Liver (tissue), 9 donors: ENCODE data around the gene ARMC9. TPM values are rescaled to one million over a fixed set of nuclear protein-coding genes. Genes with fewer than 3 reads are reported as not detected.

Source experiments
- DNase-seq: peaks from one replicate; pipeline ENCODE4 v3.0.0-alpha.2; 2017; ENCODE audit warnings: low spot score
- H3K27ac ChIP-seq, 2 donors: one replicate each; pipeline ENCODE4 v1.7.0; 2013; ENCODE audit warnings: inconsistent platforms in 2 of 2, low read length in 2 of 2, control low read depth in 1 of 2, low read depth in 1 of 2, mild to moderate bottlenecking in 1 of 2
- H3K27me3 ChIP-seq, 4 donors: one replicate each; pipeline versions ENCODE4 v1.6.1 to v1.7.0; 2013; ENCODE audit warnings: low read length in 3 of 4, inconsistent platforms in 1 of 4, mild to moderate bottlenecking in 1 of 4, moderate library complexity in 1 of 4; ENCODE audit not compliant: control insufficient read depth in 4 of 4, insufficient read depth in 4 of 4
- H3K36me3 ChIP-seq, 4 donors: one replicate each; pipeline versions ENCODE4 v1.6.1 to v1.7.0; 2013; ENCODE audit warnings: low read length in 3 of 4, mild to moderate bottlenecking in 3 of 4, low read depth in 1 of 4, moderate library complexity in 1 of 4; ENCODE audit not compliant: control insufficient read depth in 4 of 4, insufficient read depth in 3 of 4
- H3K4me1 ChIP-seq, 4 donors: one replicate each; pipeline versions ENCODE4 v1.6.1 to v1.7.0; 2013; ENCODE audit warnings: low read length in 3 of 4, mild to moderate bottlenecking in 3 of 4, moderate library complexity in 1 of 4; ENCODE audit not compliant: control insufficient read depth in 4 of 4, insufficient read depth in 4 of 4
- H3K4me3 ChIP-seq, 3 donors: one replicate each; pipeline versions ENCODE4 v1.6.1 to v1.7.0; 2013; ENCODE audit warnings: low read length in 3 of 3, control low read depth in 1 of 3, low read depth in 1 of 3, mild to moderate bottlenecking in 1 of 3
- H3K9ac ChIP-seq, 2 donors: one replicate each; pipeline ENCODE4 v1.7.0; 2013; ENCODE audit warnings: low read length in 2 of 2, mild to moderate bottlenecking in 2 of 2, moderate library complexity in 2 of 2, control low read depth in 1 of 2, low read depth in 1 of 2
- H3K9me3 ChIP-seq, 4 donors: one replicate each; pipeline versions ENCODE4 v1.6.1 to v1.7.0; 2013; ENCODE audit warnings: low read length in 3 of 4; ENCODE audit not compliant: control insufficient read depth in 4 of 4
- EGR1 ChIP-seq, 2 donors: IDR thresholded peaks; 2 replicates each; pipeline ENCODE4 v1.6.1; 2016 to 2018; ENCODE audit warnings: antibody characterized with exemption in 2 of 2, low read depth in 2 of 2
- FOXA1 ChIP-seq: IDR thresholded peaks from 2 replicates; pipeline ENCODE4 v1.6.1; 2016; ENCODE audit warnings: antibody characterized with exemption
- FOXA2 ChIP-seq: IDR thresholded peaks from 2 replicates; pipeline ENCODE4 v1.6.1; 2016; ENCODE audit warnings: antibody characterized with exemption
- GABPA ChIP-seq, 2 donors: IDR thresholded peaks in 1 of 2; conservative IDR thresholded peaks in 1 of 2; 2 replicates each; pipeline ENCODE4 v1.6.1; 2016; ENCODE audit warnings: antibody characterized with exemption in 2 of 2, mild to moderate bottlenecking in 1 of 2, moderate library complexity in 1 of 2
- HNF4A ChIP-seq, 2 donors: conservative IDR thresholded peaks; 2 replicates each; pipeline ENCODE4 v1.6.1; 2016; ENCODE audit warnings: antibody characterized with exemption in 2 of 2, mild to moderate bottlenecking in 2 of 2
- HNF4G ChIP-seq: IDR thresholded peaks from 2 replicates; pipeline ENCODE4 v1.6.1; 2016; ENCODE audit warnings: antibody characterized with exemption
- JUND ChIP-seq, 2 donors: IDR thresholded peaks; 2 replicates each; pipeline ENCODE4 v1.6.1; 2016; ENCODE audit warnings: antibody characterized with exemption in 2 of 2
- NR2F2 ChIP-seq: IDR thresholded peaks from 2 replicates; pipeline ENCODE4 v1.6.1; 2016; ENCODE audit warnings: antibody characterized with exemption
- RAD21 ChIP-seq, 2 donors: IDR thresholded peaks; 2 replicates each; pipeline ENCODE4 v1.6.1; 2016; ENCODE audit warnings: antibody characterized with exemption in 2 of 2, mild to moderate bottlenecking in 2 of 2
- RXRA ChIP-seq, 2 donors: IDR thresholded peaks; 2 replicates each; pipeline ENCODE4 v1.6.1; 2017 to 2018; ENCODE audit warnings: antibody characterized with exemption in 2 of 2, mild to moderate bottlenecking in 1 of 2
- SP1 ChIP-seq: IDR thresholded peaks from 2 replicates; pipeline ENCODE4 v1.6.1; 2018; ENCODE audit warnings: antibody characterized with exemption, mild to moderate bottlenecking
- TAF1 ChIP-seq: conservative IDR thresholded peaks from 2 replicates; pipeline ENCODE4 v1.6.1; 2016; ENCODE audit warnings: antibody characterized with exemption, mild to moderate bottlenecking
- YY1 ChIP-seq: IDR thresholded peaks from 2 replicates; pipeline ENCODE4 v1.6.1; 2016; ENCODE audit warnings: antibody characterized with exemption, mild to moderate bottlenecking
- WGBS: extraction: QIAGEN DNeasy Blood & Tissue Kit; methylation state at CpG from one replicate; pipeline ENCODE4 v1.1.7; 2013; 5-methylcytosine and 5-hydroxymethylcytosine counted together
- polyA plus RNA-seq, 2 donors: library from polyadenylated mRNA; stranded (reverse) in 1 of 2; unstranded in 1 of 2; fragments of 200-250 nt in 1 of 2; fragments of >200 nt in 1 of 2; fragmentation: Nextera tagmentation in 1 of 2; extraction: Ambion mirVana in 1 of 2; gene quantifications; one replicate each; pipeline versions ENCODE4 v1.2.1 to v1.2.3, GENCODE V29; 2013 to 2015
- total RNA-seq, 2 donors: library from RNA; depleted of rRNA; stranded (reverse); fragments of >200 nt; gene quantifications; one replicate each; pipeline ENCODE4 v1.2.3, GENCODE V29; 2014
- TF ChIP-seq, protein P1 (sequence below): IDR thresholded peaks from 2 replicates; pipeline ENCODE4 v1.6.1; 2016; ENCODE audit warnings: antibody characterized with exemption
- TF ChIP-seq, protein P2 (sequence below): fragments of 150-350 bp; IDR thresholded peaks from 2 replicates; pipeline ENCODE4 v1.5.1; 2017; ENCODE audit warnings: improper control_type of control experiment, low read depth, low read length; ENCODE audit not compliant: missing input control
- TF ChIP-seq, protein P3 (sequence below): IDR thresholded peaks from 2 replicates; pipeline ENCODE4 v1.6.1; 2016; ENCODE audit warnings: antibody characterized with exemption
- TF ChIP-seq, protein P4 (sequence below): IDR thresholded peaks from 2 replicates; pipeline ENCODE4 v1.6.1; 2016; ENCODE audit warnings: antibody characterized with exemption
- TF ChIP-seq, protein P5 (sequence below): IDR thresholded peaks from 2 replicates; pipeline ENCODE4 v1.6.1; 2016; ENCODE audit warnings: antibody characterized with exemption, mild to moderate bottlenecking
- donor health status: healthy.
- donor health status: healthy.
- donor health status: healthy.
- donor health status: healthy.
- donor health status: healthy.

Gene ARMC9
- total and polyA plus RNA-seq, 4 donors: 1.1 to 2.3 (median 1.8) TPM

DNA sequence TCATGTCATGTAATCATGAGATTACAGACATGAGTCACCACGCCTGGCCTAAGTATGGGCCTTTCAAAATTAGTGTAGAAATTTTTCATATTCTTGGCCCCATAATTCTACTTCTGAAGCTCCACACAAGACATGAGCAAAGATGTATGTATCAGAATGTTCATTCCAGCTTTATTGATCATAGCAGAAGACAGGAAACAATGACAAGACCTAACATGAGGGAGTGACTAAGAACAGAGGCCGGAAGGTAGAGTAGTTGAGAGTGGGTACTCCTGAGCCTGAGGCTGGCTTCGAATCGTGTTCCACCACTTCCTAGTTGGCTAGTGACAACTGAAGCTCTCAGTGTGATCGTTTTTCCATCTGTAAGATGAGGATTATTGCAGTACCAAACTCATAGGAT lies 89.3 kb downstream of the ARMC9 start:
- Histone ChIP-seq H3K4me3 (no peak overlapping the region), H3K27me3 (no peaks in the 10 kb centered on the region), H3K4me1 (no peaks in the 10 kb centered on the region), H3K27ac (no peak overlapping the region), H3K9ac (no peak overlapping the region), H3K36me3 (peaks cover 0 to 2% (median 0%) of the 10 kb centered on the region in 4 donors), H3K9me3 (no peaks in the 10 kb centered on the region)
- no peak for DNase-seq
- TF ChIP-seq GABPA (IDR thresholded peaks at IDR 0.05 in 1 of 2, conservative IDR thresholded peaks at IDR 0.05 in 1 of 2) (no peak), HNF4G (no peak), SP1 (no peak), RXRA (IDR thresholded peaks at IDR 0.05) (no peak), TAF1 (no peak), EGR1 (IDR thresholded peaks at IDR 0.05; ENCODE audit: low read depth in 2 of 2) (no peak), FOXA2 (no peak), YY1 (no peak), JUND (IDR thresholded peaks at IDR 0.05) (no peak), NR2F2 (no peak), HNF4A (conservative IDR thresholded peaks at IDR 0.05) (no peak), RAD21 (IDR thresholded peaks at IDR 0.05) (no peak)
- TF ChIP-seq, protein P1, sequence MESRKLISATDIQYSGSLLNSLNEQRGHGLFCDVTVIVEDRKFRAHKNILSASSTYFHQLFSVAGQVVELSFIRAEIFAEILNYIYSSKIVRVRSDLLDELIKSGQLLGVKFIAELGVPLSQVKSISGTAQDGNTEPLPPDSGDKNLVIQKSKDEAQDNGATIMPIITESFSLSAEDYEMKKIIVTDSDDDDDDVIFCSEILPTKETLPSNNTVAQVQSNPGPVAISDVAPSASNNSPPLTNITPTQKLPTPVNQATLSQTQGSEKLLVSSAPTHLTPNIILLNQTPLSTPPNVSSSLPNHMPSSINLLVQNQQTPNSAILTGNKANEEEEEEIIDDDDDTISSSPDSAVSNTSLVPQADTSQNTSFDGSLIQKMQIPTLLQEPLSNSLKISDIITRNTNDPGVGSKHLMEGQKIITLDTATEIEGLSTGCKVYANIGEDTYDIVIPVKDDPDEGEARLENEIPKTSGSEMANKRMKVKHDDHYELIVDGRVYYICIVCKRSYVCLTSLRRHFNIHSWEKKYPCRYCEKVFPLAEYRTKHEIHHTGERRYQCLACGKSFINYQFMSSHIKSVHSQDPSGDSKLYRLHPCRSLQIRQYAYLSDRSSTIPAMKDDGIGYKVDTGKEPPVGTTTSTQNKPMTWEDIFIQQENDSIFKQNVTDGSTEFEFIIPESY: no peak
- TF ChIP-seq, protein P2, sequence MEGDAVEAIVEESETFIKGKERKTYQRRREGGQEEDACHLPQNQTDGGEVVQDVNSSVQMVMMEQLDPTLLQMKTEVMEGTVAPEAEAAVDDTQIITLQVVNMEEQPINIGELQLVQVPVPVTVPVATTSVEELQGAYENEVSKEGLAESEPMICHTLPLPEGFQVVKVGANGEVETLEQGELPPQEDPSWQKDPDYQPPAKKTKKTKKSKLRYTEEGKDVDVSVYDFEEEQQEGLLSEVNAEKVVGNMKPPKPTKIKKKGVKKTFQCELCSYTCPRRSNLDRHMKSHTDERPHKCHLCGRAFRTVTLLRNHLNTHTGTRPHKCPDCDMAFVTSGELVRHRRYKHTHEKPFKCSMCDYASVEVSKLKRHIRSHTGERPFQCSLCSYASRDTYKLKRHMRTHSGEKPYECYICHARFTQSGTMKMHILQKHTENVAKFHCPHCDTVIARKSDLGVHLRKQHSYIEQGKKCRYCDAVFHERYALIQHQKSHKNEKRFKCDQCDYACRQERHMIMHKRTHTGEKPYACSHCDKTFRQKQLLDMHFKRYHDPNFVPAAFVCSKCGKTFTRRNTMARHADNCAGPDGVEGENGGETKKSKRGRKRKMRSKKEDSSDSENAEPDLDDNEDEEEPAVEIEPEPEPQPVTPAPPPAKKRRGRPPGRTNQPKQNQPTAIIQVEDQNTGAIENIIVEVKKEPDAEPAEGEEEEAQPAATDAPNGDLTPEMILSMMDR: no peak
- TF ChIP-seq, protein P3, sequence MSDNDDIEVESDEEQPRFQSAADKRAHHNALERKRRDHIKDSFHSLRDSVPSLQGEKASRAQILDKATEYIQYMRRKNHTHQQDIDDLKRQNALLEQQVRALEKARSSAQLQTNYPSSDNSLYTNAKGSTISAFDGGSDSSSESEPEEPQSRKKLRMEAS: no peak
- TF ChIP-seq, protein P4, sequence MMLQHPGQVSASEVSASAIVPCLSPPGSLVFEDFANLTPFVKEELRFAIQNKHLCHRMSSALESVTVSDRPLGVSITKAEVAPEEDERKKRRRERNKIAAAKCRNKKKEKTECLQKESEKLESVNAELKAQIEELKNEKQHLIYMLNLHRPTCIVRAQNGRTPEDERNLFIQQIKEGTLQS: no peak
- TF ChIP-seq, protein P5, sequence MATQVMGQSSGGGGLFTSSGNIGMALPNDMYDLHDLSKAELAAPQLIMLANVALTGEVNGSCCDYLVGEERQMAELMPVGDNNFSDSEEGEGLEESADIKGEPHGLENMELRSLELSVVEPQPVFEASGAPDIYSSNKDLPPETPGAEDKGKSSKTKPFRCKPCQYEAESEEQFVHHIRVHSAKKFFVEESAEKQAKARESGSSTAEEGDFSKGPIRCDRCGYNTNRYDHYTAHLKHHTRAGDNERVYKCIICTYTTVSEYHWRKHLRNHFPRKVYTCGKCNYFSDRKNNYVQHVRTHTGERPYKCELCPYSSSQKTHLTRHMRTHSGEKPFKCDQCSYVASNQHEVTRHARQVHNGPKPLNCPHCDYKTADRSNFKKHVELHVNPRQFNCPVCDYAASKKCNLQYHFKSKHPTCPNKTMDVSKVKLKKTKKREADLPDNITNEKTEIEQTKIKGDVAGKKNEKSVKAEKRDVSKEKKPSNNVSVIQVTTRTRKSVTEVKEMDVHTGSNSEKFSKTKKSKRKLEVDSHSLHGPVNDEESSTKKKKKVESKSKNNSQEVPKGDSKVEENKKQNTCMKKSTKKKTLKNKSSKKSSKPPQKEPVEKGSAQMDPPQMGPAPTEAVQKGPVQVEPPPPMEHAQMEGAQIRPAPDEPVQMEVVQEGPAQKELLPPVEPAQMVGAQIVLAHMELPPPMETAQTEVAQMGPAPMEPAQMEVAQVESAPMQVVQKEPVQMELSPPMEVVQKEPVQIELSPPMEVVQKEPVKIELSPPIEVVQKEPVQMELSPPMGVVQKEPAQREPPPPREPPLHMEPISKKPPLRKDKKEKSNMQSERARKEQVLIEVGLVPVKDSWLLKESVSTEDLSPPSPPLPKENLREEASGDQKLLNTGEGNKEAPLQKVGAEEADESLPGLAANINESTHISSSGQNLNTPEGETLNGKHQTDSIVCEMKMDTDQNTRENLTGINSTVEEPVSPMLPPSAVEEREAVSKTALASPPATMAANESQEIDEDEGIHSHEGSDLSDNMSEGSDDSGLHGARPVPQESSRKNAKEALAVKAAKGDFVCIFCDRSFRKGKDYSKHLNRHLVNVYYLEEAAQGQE: no peak
- WGBS: 91% methylated on average over 5 of the region's 5 CpGs

DNA sequence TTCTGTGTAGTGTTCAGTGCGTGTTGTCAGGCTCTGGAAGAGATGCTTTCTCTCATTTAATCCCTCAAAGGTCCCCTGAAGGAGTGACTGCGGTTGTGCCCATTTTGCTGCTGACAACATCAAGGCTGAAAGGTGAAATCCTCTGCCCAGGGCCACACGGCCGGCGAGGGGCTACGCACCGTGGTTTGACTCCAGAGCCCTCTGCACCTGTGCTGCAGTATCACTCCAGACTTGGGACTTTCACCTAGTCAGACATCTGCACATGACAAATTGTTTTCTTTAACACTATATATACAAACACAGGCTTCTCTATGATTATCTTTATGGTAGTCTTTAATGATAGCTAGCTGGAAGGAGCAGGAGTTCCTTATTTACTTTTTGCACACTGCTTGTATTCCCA lies 90.2 kb downstream of the ARMC9 start:
- TF ChIP-seq FOXA1 (no peak), RAD21 (IDR thresholded peaks at IDR 0.05) (no peak), TAF1 (no peak), NR2F2 (no peak), HNF4A (conservative IDR thresholded peaks at IDR 0.05) (no peak), JUND (IDR thresholded peaks at IDR 0.05) (no peak), HNF4G (no peak), FOXA2 (no peak), YY1 (no peak)
- TF ChIP-seq, protein P5: no peak
- TF ChIP-seq, protein P4: no peak
- Histone ChIP-seq H3K27me3 (no peaks in the 10 kb centered on the region), H3K9me3 (no peaks in the 10 kb centered on the region), H3K4me1 (no peaks in the 10 kb centered on the region), H3K27ac (no peak overlapping the region), H3K9ac (no peak overlapping the region), H3K36me3 (peaks cover 0 to 2% (median 0%) of the 10 kb centered on the region in 4 donors), H3K4me3 (no peak overlapping the region)
- no peak for DNase-seq
- WGBS: 86% methylated on average over 7 of the region's 7 CpGs
